SW480 (cell line): ENCODE results near the gene SIAH3.
"Not testable (repeated sequence)": the region's sequence is repeated elsewhere in the genome, so short reads cannot be mapped to it uniquely, and the experiment has no call there.

Experiments
- DNase-seq: peaks from one replicate; pipeline ENCODE4 v3.0.0-alpha.2; 2016; ENCODE audit warnings: low spot score

SIAH3 gene, protein sequence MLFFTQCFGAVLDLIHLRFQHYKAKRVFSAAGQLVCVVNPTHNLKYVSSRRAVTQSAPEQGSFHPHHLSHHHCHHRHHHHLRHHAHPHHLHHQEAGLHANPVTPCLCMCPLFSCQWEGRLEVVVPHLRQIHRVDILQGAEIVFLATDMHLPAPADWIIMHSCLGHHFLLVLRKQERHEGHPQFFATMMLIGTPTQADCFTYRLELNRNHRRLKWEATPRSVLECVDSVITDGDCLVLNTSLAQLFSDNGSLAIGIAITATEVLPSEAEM

GRCh38 chr13:45851171-45851921 is at the start of gene SIAH3:
SIAH3 (minus strand) TSS chr13:45851753; CDS start chr13:45851629, 124 bp downstream.
- DNase-seq: no peak

- no peak for DNase-seq
Observed at GRCh38 chr13:45899406-45899805, 47.9 kb upstream of the SIAH3 start.

DNA sequence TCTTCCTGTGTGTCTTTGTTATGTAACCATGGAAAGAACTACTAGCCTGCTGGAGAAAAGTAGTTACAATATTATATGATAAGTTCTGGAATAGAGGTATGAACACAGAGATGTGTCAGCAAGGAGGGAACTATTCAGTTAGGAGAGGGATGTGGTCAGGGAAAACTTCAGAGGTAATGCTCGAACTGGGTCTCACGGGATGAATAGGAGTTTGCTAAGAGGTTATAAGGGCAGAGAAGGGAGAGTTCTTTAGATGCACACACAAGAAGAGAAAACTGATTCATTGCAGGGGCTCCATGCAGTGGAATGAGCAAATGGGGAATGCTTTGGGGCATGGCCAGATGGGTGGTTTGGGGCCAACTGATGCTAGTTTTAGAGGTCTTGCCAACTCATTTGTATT is 46.0 kb upstream of the SIAH3 start:
- DNase-seq: no peak

DNA sequence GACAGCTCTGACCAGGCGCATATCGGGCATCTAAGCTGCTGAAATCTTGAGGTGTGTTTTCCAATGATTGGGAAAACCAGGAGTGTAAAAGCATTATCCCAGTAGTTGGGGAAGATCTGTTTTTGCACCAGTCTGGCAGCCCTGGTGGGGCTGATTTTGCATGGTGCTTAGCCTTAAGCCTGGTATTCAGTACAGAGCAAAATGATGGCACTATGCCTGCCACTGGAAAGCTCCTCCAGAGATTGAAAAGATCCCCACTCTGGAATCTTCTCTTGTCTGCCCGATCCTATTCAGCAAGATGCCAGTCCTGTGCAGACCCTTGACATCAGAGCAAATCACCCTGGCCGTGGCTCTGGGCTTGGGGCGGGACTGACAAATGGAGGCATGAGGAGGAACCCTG is 44.7 kb upstream of the SIAH3 start:
- no peak for DNase-seq

GRCh38 chr13:45895881-45896280 is 44.3 kb upstream of the SIAH3 start:
- no peak for DNase-seq

DNA sequence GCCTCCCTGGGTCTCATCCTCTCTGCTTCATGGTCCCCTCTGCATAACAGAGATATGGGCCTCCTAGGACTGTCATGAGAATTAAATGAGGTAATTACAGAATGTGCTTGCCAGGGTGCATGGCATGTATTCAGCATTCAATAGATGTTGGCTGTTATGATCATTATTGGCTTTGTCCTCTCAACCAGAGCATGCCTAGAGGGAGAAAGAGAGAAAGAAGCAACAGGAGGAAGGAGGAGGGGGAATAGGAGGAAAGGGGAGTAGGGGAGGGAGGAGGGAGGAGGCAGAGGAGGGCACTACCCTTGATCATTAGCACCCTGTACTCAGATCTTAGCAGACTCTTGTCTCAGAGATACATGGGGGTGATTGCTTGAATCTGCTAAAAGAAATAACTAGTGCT is 41.0 kb upstream of the SIAH3 start:
- DNase-seq: no peak

GRCh38 chr13:45889590-45890243 is 38.2 kb upstream of the SIAH3 start:
- no peak for DNase-seq

DNA sequence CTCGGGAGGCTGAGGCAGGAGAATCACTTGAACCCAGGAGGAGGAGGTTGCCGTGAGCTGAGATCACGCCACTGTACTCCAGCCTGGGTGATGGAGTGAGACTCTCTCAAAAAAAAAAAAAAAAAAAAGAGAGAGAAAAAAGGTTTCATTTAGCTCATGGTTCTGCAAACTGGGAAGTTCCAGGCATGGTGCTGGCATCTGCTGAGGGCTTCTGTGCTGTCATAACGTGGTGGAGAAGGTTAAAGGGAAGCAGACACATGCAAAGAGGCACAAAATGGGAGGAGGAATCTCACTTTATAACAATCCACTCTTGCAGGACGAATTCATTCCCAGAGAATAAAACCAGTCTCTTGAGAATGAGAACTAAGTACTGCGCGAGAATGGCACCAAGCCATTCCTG is 34.9 kb upstream of the SIAH3 start:
- no peak for DNase-seq

GRCh38 chr13:45885194-45885593 is 33.6 kb upstream of the SIAH3 start:
- no peak for DNase-seq

GRCh38 chr13:45882626-45883025 is 31.1 kb upstream of the SIAH3 start:
- no peak for DNase-seq

GRCh38 chr13:45881353-45881752 is 29.8 kb upstream of the SIAH3 start:
- DNase-seq: no peak

- no peak for DNase-seq
Observed at GRCh38 chr13:45880242-45880641, 28.7 kb upstream of the SIAH3 start.

GRCh38 chr13:45879666-45880065 is 28.1 kb upstream of the SIAH3 start:
- peak; percentile 6 for DNase-seq

- DNase-seq: no peak
Observed at GRCh38 chr13:45878966-45879365, 27.4 kb upstream of the SIAH3 start.

GRCh38 chr13:45876781-45877180 is 25.2 kb upstream of the SIAH3 start:
- DNase-seq: no peak

DNA sequence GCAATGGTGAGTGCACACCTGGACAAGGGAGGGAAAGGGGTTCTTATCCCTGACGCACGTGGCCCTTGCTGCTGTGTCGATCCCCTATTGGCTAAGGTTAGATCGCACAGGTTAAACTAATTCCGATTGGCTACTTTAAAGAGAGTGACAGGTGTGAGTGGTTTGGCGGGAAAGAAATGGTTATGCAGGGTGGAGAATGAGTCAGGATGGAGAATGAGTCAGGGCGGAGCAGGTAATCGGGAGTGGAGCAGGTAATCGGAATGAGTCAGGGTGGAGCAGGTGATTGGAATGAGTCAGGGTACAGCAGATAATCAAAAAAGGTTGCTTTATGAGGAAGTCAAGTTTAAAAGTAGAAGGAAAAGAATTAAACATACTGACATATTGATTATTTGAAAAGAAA is 24.4 kb upstream of the SIAH3 start:
- DNase-seq: peak; percentile 45

DNA sequence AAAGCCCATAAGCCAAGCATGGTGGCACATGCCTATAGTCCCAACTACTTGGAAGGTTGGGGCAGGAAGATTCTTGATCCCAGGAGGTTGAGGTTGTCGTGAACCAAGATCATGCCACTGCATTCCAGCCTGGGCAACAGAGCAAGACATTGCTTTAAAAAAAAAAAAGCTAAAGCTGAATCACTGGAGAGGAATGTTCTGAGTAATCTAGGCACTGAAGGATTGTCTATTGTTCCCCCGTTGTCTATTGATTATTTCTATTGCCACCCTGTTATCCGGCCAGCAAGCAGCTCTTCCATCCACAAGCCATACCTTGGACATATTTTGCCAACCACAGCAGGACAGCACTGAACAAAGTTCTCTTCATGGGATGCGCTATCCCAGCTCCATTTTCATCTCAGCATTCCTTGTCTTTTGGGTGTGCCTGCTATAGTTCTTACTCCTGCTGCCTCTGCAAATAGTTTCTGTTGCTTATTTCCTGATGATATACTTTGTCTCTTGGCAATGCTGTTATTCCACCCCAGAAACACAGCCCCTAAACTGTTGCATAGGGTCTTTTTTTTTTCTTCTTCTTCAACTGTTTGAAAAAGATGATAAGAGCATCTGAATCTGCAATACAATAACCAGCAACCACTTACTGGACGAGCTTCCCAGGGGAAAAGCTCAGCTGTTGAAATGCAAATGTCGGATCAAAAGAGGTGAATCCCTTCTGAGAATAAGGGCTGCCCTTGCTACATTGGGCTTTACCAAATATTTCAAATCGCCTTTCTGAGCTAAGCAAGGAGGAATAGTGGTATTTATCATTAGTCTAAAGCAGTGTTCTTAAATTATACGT is 22.2 kb upstream of the SIAH3 start:
- DNase-seq: peak; percentile 78

GRCh38 chr13:45872566-45872965 is 21.0 kb upstream of the SIAH3 start:
- DNase-seq: no peak

- DNase-seq: not testable (repeated sequence)
Observed at GRCh38 chr13:45871201-45871600, 19.6 kb upstream of the SIAH3 start.

DNA sequence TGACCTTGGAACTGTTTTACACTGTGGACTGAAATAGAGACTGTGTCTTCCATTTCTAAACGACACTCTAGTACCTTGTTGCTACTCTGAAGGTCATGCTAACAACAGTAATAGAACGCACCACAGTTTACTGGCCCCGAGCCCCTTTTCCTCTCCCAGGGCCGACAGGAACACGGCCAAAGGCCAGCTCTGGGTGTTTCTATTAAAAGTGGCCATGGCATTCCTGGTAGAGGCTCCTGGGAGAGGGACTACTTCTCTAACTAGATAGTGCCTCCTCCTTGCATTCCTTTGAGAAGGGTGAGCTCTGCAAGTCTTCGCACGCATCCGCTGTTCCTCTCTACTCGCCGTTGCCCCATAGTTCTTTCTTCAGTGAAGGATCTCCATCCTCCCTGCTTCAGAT is 18.7 kb upstream of the SIAH3 start:
- DNase-seq: no peak

DNA sequence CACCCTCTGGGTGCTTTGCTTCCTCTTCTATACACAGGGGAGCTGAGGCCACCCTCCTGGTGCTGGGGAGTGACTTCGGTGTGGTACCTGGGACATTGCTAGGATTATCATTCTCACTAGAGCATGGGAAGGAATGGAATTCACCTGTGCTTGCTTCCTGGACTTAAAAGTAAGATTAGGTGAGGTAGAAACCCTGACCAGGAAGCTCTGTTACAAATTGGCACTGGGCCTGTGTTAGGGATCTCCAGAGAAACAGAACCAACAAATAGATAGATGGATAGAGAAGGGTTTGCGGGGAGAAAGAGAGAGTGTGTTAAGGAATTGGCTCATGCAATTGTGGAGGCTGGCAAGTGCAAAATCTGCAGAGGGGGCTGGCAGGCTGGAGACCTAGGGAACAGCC is 13.9 kb upstream of the SIAH3 start:
- no peak for DNase-seq
